ENCODE measurements around the gene GHRL.
A peak's percentile ranks its signal among the peaks of the same experiment; 100 is the strongest.
"Not testable (repeated sequence)": the region's sequence is repeated elsewhere in the genome, so short reads cannot be mapped to it uniquely, and the experiment has no call there.

The GHRL gene

GRCh38 chr3:10299679-10300078 is 6.9 kb upstream of the GHRL start:
- no peak for TF ChIP-seq POLR2A (IDR thresholded peaks at IDR 0.05; ENCODE audit: low read depth, low read length)
- DNase-seq (ENCODE audit: insufficient read length, low spot score) = no peak
- FAIRE-seq = no peak

- no peak for TF ChIP-seq POLR2A (IDR thresholded peaks at IDR 0.05; ENCODE audit: low read depth, low read length)
- no peak for DNase-seq (ENCODE audit: insufficient read length, low spot score)
- no peak for FAIRE-seq
Observed at GRCh38 chr3:10299175-10299574, 6.4 kb upstream of the GHRL start.

GRCh38 chr3:10298064-10298463 is 5.3 kb upstream of the GHRL start:
- DNase-seq (ENCODE audit: insufficient read length, low spot score) = not testable (repeated sequence)

GRCh38 chr3:10294030-10294586 is 1.4 kb upstream of the GHRL start:
- DNase-seq (ENCODE audit: insufficient read length, low spot score) = no peak
- no peak for TF ChIP-seq POLR2A (IDR thresholded peaks at IDR 0.05; ENCODE audit: low read depth, low read length)
- no peak for FAIRE-seq

More at GRCh38 chr3:10298064-10298463, 5.3 kb upstream of the GHRL start:
- not testable (repeated sequence) for FAIRE-seq

- DNase-seq (ENCODE audit: insufficient read length, low spot score) (no peak), FAIRE-seq (no peak)
- TF ChIP-seq POLR2A (IDR thresholded peaks at IDR 0.05; ENCODE audit: low read depth, low read length) = no peak
Observed at GRCh38 chr3:10291641-10292040, 1.1 kb downstream of the GHRL start.

GRCh38 chr3:10290481-10291176 is 2.1 kb downstream of the GHRL start:
- no peak for DNase-seq (ENCODE audit: insufficient read length, low spot score)

GRCh38 chr3:10289787-10290355 is 2.9 kb downstream of the GHRL start:
- DNase-seq (ENCODE audit: insufficient read length, low spot score) (no peak), FAIRE-seq (no peak)
- TF ChIP-seq POLR2A (IDR thresholded peaks at IDR 0.05; ENCODE audit: low read depth, low read length) = no peak

More at GRCh38 chr3:10290481-10291176, 2.1 kb downstream of the GHRL start:
- TF ChIP-seq POLR2A (IDR thresholded peaks at IDR 0.05; ENCODE audit: low read depth, low read length) = no peak
- no peak for FAIRE-seq

- DNase-seq (ENCODE audit: insufficient read length, low spot score) = no peak
- TF ChIP-seq POLR2A (IDR thresholded peaks at IDR 0.05; ENCODE audit: low read depth, low read length) = no peak
- FAIRE-seq = no peak
Observed at GRCh38 chr3:10289077-10289476, 3.7 kb downstream of the GHRL start.

- FAIRE-seq = no peak
- no peak for DNase-seq (ENCODE audit: insufficient read length, low spot score)
- no peak for TF ChIP-seq POLR2A (IDR thresholded peaks at IDR 0.05; ENCODE audit: low read depth, low read length)
Observed at GRCh38 chr3:10288575-10288960, 4.2 kb downstream of the GHRL start.

GRCh38 chr3:10287936-10288574 is 4.7 kb downstream of the GHRL start:
- no peak for FAIRE-seq
- TF ChIP-seq POLR2A (IDR thresholded peaks at IDR 0.05; ENCODE audit: low read depth, low read length) = no peak

GRCh38 chr3:10286596-10287295 is 6.0 kb downstream of the GHRL start:
- no peak for TF ChIP-seq POLR2A (IDR thresholded peaks at IDR 0.05; ENCODE audit: low read depth, low read length)
- FAIRE-seq (peak; percentile 87), DNase-seq (ENCODE audit: insufficient read length, low spot score) (peak; percentile 82)

More at GRCh38 chr3:10287936-10288574, 4.7 kb downstream of the GHRL start:
- DNase-seq (ENCODE audit: insufficient read length, low spot score) = no peak

GRCh38 chr3:10286133-10286524 is 6.6 kb downstream of the GHRL start:
- FAIRE-seq (no peak), DNase-seq (ENCODE audit: insufficient read length, low spot score) (no peak)
- no peak for TF ChIP-seq POLR2A (IDR thresholded peaks at IDR 0.05; ENCODE audit: low read depth, low read length)

GRCh38 chr3:10285272-10286132 is 7.2 kb downstream of the GHRL start:
- FAIRE-seq (no peak), DNase-seq (ENCODE audit: insufficient read length, low spot score) (no peak)
- no peak for TF ChIP-seq POLR2A (IDR thresholded peaks at IDR 0.05; ENCODE audit: low read depth, low read length)
